GM18867 (cell line): ENCODE results near the gene RRP15.

Experiments used
- ATAC-seq: cut with Tn5 transposase; IDR thresholded peaks from one replicate; pipeline ENCODE4 v1.9.1; 2021; ENCODE audit warnings: mild to moderate bottlenecking, moderate library complexity; ENCODE audit not compliant: unreplicated experiment

The RRP15 gene

DNA sequence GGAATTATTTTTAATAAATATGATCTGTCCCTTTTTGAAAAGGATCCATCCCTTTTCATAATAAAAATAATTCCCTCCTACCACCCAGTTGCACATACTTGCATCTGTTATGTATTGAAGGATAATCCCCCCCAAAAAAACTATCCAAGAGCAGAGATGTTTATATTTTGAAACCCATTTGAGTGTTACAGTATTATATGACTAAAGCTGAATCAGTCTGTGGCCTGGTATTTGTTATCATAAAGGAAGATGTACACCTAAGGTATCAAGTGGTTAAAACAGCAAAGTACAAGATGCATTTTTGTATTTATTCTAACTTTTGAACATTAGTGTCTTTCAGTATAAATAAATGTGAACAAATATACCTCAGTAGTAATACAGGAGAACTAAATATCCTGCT is 47.3 kb downstream of the RRP15 start:
- no peak for ATAC-seq

DNA sequence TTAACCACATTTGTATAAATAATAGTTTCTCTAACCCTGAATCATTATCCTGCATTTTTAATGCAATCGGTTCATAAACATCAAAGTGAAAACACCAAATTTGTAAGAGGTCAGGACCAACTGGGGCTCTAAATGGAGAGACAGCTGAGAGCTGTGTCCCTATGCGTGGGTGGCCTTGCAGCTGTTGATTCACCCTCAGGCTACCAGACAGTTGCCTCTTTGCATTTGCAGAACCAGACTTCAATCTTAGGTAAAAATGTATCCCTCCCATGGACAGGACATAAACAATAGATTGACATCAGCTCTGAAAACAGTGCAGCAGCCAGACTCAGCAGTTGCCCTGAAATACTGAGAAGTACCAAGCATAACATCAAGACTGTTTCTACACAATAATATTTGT is 51.2 kb downstream of the RRP15 start:
- no peak for ATAC-seq

DNA sequence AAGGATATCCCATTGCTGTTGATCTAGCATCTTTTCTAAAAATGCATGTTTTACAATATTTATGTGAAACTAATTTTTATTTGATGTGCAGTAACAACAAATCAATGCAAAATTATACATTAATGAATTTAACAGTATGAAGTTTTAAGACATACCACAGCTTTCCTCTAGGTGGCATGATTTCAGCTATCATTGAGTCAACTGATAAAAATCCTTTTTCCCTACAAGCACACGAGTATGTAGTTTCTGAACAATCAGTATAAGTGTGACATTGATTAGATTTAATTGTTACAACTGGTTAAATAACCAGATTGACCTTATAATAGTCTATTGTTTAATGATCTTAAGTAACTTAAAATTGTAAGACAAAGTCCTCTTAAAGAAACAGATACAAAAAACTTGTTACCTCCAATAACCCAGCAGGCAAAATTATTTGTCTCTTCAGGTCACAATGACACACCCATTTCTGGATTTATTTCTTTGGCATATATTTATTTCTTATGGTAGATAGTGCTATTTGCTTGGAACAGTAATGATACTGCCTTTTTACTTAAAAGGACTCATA is 54.3 kb downstream of the RRP15 start:
- peak; percentile 80 for ATAC-seq

DNA sequence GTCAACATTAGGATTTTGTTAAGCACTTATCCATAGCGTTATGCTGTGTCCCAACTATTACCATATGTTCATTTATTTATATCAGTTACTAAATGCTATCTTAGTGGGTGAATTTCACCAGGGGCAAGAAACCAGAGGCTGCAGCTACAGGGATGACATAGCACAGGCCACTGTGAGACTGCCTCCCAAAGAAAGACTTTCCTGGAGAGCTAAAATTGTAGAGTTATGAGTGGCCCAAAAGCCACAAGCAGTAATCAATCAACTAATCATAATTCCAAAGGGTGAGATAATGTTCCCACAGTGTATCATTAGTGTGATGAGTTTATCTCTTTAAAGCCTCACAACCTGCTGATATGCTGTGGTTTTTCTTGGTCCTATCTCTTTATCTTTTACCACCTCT is 56.2 kb downstream of the RRP15 start:
- ATAC-seq = no peak

DNA sequence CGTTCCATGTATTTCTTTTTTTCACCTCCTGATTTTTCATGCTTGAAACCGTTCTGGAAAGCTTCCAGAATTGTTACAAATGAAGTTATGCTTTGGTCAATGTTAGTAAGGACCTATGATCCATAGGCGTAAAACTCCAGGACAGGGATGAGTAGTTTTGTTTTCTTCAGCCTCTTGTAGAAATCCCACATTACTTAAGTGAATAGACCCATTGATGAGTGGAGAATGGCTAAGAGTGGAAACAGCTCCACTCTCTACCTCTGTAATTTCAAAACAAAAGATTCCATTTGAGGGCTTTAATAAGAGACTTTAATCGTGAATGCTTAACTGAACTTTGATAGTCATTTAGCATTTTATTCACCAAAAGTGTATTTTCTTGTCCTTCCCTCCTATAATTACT is 57.0 kb downstream of the RRP15 start:
- ATAC-seq = no peak

DNA sequence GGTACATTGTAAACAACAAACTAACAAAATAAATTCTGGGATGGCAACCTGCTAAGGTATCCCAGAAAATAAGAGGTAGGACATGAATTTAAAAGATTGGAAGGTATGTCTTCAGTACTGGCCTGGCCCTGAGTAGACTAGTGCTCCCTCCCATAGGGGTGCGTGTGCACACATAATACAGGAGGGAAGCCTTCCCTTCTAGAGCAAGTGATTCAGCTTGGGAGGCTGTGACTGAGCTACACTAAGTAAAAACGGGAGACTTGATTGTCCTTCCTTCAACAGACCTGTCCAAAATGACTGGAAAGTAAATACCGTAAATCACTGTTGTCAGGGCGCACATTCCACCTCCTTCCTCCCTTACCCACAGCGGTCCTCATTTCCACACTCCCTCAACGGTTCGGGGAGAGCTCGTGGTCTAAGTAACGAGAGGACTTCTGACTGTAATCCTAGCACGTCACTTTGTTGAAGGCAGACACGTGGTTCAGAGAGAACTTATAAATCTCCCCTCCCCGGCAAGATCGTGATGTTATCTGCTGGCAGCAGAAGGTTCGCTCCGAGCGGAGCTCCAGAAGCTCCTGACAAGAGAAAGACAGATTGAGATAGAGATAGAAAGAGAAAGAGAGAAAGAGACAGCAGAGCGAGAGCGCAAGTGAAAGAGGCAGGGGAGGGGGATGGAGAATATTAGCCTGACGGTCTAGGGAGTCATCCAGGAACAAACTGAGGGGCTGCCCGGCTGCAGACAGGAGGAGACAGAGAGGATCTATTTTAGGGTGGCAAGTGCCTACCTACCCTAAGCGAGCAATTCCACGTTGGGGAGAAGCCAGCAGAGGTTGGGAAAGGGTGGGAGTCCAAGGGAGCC is 60.0 kb downstream of the RRP15 start, which contains the start of gene TGFB2:
TGFB2 (plus strand) TSS at position 523 of the 859 bp plus-strand sequence. CDS start 1,366 bp downstream, outside the sequence.
- peak; percentile 55 for ATAC-seq

DNA sequence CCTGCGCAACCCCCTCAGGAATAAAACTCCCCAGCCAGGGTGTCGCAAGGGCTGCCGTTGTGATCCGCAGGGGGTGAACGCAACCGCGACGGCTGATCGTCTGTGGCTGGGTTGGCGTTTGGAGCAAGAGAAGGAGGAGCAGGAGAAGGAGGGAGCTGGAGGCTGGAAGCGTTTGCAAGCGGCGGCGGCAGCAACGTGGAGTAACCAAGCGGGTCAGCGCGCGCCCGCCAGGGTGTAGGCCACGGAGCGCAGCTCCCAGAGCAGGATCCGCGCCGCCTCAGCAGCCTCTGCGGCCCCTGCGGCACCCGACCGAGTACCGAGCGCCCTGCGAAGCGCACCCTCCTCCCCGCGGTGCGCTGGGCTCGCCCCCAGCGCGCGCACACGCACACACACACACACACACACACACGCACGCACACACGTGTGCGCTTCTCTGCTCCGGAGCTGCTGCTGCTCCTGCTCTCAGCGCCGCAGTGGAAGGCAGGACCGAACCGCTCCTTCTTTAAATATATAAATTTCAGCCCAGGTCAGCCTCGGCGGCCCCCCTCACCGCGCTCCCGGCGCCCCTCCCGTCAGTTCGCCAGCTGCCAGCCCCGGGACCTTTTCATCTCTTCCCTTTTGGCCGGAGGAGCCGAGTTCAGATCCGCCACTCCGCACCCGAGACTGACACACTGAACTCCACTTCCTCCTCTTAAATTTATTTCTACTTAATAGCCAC is 60.7 kb downstream of the RRP15 start:
- ATAC-seq = peak; percentile 79

DNA sequence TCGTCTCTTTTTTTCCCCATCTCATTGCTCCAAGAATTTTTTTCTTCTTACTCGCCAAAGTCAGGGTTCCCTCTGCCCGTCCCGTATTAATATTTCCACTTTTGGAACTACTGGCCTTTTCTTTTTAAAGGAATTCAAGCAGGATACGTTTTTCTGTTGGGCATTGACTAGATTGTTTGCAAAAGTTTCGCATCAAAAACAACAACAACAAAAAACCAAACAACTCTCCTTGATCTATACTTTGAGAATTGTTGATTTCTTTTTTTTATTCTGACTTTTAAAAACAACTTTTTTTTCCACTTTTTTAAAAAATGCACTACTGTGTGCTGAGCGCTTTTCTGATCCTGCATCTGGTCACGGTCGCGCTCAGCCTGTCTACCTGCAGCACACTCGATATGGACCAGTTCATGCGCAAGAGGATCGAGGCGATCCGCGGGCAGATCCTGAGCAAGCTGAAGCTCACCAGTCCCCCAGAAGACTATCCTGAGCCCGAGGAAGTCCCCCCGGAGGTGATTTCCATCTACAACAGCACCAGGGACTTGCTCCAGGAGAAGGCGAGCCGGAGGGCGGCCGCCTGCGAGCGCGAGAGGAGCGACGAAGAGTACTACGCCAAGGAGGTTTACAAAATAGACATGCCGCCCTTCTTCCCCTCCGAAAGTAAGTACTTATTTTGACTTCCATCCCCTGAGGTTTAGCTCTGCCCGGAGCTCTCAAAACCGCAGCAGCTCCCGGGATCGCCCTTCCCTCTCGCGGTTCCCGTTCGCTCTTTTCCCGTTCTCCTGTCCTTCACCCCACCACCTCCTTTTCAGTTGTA is 61.5 kb downstream of the RRP15 start:
- no peak for ATAC-seq

DNA sequence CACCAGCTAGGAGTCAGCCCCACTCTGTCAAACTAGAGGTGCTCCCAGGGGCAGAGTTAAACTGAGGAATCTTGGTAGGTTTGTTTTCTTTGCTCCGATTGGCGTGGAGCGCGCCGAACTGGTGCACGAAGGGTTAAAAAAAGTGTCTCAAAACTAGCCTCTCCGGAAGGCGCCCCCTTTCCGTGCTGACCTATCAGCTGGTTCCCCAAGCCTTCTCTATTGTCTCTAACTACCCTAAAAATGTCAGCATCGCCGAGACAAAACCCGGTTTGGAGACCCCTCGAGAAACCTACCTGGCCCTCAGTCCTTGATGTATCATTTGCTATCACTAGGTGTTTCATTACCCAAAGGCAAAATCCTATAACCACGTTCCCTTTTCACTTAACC is 62.2 kb downstream of the RRP15 start:
- no peak for ATAC-seq

DNA sequence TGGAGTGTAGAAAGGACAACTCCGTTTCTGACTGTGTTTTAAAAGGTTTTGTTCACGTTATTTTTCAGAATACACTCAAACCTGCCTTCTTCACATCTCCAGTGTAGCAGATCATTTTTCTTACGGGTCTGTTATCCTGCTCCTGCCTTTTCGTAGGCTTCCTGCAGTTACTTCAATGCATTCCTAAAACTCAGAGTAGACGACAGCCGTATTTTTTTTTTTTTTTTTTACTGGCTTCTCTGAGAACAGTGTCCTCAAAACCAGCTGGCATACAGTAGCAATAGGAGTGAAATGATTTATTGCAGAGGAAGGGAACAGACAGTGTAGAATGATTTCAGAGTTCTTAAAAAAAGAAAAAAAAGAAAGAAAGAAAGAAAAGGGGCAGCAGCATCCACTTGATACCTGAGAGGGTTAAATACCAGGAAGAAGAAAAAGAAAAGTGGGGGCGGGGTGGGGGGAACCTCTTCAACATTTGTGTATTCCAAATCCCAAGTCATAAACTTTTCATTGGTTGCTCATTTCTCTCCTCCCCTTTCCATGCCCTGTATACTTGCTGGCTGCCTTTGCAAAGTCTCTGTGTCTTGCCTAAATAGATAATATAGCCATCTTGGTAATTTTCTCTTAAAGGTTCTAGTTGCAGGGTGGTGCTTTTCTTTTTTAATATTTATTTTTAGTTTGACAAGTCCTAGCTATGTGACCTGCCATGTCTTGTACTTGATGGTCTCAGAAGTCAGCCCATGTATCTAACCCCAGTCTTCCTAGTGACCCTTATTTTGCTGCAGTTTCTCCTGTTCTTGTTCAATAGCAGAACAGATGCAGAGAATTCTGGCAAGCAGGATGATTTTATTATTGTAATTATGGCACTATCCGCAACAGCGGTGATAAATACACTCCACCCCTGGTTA is 62.9 kb downstream of the RRP15 start:
- ATAC-seq = no peak

DNA sequence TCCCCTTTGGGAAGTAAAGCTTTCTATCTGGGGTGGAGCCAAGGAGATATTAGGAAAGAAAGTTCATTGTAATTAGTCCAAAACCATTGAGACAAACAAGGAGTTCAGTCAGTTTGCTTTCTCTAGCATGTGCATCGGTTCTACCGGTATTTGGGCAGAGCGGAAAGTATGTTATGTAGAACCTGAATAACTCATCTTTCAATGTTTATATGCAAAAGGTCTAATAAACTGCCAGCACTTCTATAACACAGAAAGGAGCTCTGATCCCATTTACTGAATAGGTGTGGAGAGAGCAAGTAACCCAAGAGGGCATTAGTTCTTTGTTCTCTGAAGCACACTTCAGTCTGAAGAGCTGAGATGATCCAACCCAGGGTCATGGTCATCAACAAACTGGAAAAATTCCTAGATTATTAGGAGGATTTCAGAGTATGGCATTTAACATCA is 63.6 kb downstream of the RRP15 start:
- no peak for ATAC-seq

DNA sequence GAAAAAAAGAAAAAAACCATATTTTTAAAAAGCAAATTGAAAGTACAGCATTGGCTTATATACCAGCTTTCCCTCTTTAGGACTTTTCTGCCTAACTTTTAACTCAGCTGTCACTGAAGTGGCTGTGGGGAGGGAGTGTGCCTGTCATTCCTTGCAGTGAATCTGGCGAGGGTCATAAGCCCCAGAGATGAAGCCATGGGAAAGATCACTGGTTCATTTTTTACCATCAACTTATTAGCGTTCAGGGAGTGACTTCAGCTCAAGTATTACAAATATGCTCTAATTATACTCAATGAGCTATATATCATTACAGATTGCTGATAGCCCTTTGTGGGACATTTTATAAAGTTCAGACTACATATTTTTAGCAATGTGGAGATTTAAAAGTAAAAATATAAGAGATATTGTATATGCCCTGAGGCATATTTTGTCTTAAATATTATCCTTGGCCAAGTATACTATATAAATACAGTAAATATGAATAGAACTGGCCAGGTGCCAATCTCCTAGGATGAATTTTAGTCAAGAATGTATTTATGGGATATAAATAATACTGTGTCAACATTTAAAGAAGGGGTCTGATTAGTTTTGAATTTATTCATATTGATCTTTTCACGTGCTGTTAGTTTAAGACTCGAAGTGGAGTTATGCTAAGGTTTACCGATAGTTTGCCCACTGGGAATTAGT is 64.4 kb downstream of the RRP15 start:
- ATAC-seq = no peak

DNA sequence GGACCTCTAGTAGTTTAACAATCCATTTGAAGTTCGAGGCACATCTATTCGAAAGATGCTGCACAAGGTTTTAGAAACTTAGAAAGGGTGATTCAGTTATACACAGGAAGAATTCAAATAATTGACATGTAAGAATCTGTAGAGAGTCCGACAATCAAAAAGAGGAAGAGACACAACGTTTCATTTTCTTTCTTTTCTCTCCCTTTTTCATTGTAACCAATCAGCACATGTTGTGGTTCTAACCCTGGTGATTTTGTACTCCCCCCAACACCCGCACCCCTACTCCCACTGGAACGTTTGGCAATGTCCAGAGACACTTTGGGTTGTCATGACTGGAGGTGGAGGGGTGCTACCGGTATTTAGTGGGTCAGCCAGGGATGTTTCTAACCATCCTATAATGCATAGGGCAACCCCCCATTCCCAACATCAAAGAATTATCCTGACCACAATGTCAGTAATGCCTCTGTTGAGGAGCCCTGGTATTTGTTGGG is 65.0 kb downstream of the RRP15 start:
- ATAC-seq = no peak

DNA sequence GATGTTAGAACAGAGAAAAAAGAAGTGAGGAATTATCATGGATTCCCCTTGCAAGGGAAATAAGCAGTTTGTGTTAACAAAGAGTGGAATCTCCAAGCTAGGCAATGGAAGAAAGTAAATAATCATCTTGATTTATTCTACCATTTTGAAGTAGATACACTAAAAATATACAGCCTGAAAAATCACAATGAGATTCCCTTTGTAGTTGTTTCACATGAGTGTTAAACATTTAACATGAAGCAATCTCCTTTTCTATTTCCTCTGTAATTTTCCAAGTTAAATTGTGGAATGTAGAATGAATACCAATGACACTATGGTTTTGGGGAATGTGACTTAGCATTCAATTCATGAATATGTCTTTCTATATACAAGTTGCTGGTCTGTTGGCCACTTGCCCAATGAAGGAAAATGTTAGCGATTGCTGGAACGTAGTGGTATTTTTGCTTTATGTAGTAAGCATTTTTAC is 65.7 kb downstream of the RRP15 start:
- no peak for ATAC-seq

DNA sequence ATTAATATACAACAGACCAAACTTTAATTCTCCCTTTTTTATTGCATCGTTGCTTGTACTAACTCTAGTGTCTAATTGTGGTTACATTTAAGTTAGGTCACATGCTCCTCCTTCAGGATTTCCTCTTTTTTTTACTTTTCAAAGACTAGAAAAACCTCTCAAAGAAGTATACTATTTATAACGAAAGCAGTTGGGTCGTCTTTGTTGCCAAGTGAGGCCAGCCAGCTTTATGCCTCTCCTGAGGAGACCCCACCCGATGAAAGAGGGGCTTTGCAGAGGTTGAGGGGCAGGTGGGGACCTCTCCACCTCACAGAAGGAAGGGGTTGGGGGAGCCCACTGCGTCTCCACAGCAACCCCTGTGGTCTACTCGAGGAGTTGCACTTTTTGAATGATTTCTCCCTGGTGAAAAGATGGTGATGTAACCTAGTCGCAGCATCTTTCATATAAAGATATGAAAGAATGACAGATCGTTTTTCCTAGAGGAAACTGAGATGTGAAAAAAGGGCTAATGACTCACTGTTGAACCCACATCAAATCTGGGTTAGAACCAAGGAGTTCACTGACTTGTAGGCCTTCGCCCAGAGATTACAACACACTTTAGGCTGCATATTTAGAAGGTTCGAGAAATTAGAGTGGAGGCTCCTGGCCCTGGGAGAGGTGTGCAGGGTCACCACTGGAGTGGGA is 66.4 kb downstream of the RRP15 start:
- ATAC-seq = peak; percentile 81

DNA sequence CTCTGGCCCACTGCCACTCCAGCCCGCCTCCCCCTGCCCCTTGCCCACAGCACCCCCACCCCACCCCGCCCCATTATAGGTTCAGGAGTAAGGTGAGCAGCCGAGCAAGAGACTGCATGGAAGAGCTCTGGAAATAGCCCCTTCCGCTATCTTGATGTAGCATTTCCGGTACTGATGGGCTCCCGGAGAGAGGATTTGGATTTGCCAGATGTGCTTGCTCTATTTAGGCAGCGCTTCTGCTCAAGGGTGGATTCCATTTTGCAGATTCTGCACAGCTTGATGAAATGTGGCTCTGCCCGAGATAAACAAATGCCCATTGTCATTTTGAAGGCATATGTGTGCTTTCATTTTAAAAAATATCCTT is 67.0 kb downstream of the RRP15 start:
- ATAC-seq = no peak

DNA sequence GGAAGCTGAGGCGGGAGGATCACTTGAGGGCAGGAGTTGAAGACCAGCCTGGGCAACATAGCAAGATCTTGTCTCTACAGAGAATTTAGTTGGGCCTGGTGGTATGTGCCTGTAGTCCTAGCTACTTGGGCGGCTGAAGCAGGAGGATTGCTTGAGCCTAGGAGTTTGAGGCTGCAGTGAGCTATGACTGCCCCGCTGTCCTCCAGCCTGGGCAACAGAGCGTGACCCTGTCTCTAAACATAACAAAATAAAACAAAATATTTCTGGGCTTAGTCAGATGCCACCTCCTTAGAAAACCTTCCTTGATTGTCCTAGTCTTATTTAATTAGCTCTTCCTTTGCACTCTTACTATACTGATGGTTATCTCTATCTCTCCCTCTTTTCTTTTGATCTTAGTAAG is 68.6 kb downstream of the RRP15 start:
- ATAC-seq = no peak

DNA sequence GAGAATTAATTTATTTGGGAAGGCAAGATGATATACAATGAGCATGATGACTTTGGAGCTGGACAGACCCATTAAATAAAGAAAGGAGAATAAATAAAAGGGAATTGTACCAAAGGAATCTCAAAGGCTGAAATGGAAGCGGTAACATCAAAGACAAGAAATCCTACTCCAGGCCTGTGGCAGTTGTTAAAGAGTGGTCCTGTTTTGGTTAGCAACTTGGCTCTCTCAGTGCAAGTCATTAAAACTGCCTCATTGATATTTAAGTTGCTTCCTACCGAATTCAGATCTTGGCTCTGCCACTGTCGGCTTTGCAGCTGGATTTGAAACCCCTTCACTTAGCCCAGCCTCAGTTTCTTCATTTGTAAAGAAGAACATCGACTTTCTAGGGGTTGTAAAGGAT is 70.2 kb downstream of the RRP15 start:
- ATAC-seq = no peak
